ENCODE data around the gene RIN3. TPM values are rescaled to one million over a fixed set of nuclear protein-coding genes. Genes with fewer than 3 reads are reported as not detected.

RIN3 gene
- total and polyA plus RNA-seq, 10 of the 15 experiments (the other 5 are each of a cell fraction or from before 2014, with no cell fraction given) = 0.91 to 23.3 (median 6.3) TPM

- no peaks in the 10 kb centered on the region for H4K20me1 ChIP-seq (ENCODE audit: control insufficient read depth, insufficient read depth)
- intact Hi-C loops (cut with micrococcal nuclease; ENCODE audit: unreplicated experiment) = no loop called here
- no peak overlapping the region for H3K4me2 ChIP-seq (ENCODE audit: control insufficient read depth, insufficient read depth)
- no peak overlapping the region for H3K9ac ChIP-seq (ENCODE audit: control insufficient read depth, insufficient read depth, low read length)
- in situ Hi-C loops (cut with MboI) = no loop called here
- no peak for ATAC-seq
- no peaks in the 10 kb centered on the region for H3K36me3 ChIP-seq (ENCODE audit: control insufficient read depth in 2 of 2, insufficient read depth in 2 of 2, low read length in 1 of 2)
- no peak overlapping the region for H3K4me3 ChIP-seq
- no peak for FAIRE-seq
- 55% methylated on average over 14 of the region's 14 CpGs for WGBS (ENCODE audit: insufficient coverage, insufficient replicate concordance, low lambda C conversion rate, missing lambda C conversion rate)
- H3K9me3 ChIP-seq (replicated peaks; ENCODE audit: control insufficient read depth, insufficient read depth, low read length) = no peaks in the 10 kb centered on the region; the same call in 2 of the 3 replicates
- ChIA-PET POLR2A (no interaction called here), RAD21 (ENCODE audit: unreplicated experiment) (no interaction called here), SMC1A (ENCODE audit: uncharacterized antibody, unreplicated experiment) (no interaction called here), CTCF (interaction anchor here (2.0 to 3.0 kb wide), 2 partner anchors 10 to 15 kb away, joined by 6 to 14 read pairs; no protein-coding TSS in a partner anchor)
- H3K4me1 ChIP-seq (ENCODE audit: control insufficient read depth, insufficient read depth, low read length) = no peaks in the 10 kb centered on the region
- no peaks in the 10 kb centered on the region for H3K27me3 ChIP-seq (replicated peaks in 1 of 2; ENCODE audit: control insufficient read depth in 2 of 2, insufficient read depth in 2 of 2, low read length in 1 of 2)
- TF ChIP-seq E2F4 (IDR thresholded peaks at IDR 0.05; ENCODE audit: low read depth, low read length) (no peak), NR2C2 (IDR thresholded peaks at IDR 0.05; ENCODE audit: borderline replicate concordance, control insufficient read depth, insufficient read length, low read depth) (no peak), ETV6 (conservative IDR thresholded peaks at IDR 0.05 in 1 of 2, IDR thresholded peaks at IDR 0.05 in 1 of 2; ENCODE audit: borderline replicate concordance in 1 of 2, low read depth in 1 of 2) (no peak), SUZ12 (IDR thresholded peaks at IDR 0.05; ENCODE audit: unreplicated experiment) (no peak), IRF4 (IDR thresholded peaks at IDR 0.05; ENCODE audit: low read depth, low read length) (no peak), ZZZ3 (IDR thresholded peaks at IDR 0.05; ENCODE audit: control insufficient read depth, insufficient read length, low read depth) (no peak), ATF7 (IDR thresholded peaks at IDR 0.05; ENCODE audit: low read depth) (no peak), DPF2 (IDR thresholded peaks at IDR 0.05) (no peak), PAX5 (IDR thresholded peaks at IDR 0.05; ENCODE audit: borderline replicate concordance, low read depth, low read length) (no peak), FOXM1 (IDR thresholded peaks at IDR 0.05; ENCODE audit: low read depth, low read length) (no peak), ZNF24 (IDR thresholded peaks at IDR 0.05) (no peak), NFYB (IDR thresholded peaks at IDR 0.05; ENCODE audit: insufficient read depth, low read depth, low read length) (no peak), NRF1 (conservative IDR thresholded peaks at IDR 0.05; ENCODE audit: low read depth, low read length) (no peak)
- TF ChIP-seq, protein P1, sequence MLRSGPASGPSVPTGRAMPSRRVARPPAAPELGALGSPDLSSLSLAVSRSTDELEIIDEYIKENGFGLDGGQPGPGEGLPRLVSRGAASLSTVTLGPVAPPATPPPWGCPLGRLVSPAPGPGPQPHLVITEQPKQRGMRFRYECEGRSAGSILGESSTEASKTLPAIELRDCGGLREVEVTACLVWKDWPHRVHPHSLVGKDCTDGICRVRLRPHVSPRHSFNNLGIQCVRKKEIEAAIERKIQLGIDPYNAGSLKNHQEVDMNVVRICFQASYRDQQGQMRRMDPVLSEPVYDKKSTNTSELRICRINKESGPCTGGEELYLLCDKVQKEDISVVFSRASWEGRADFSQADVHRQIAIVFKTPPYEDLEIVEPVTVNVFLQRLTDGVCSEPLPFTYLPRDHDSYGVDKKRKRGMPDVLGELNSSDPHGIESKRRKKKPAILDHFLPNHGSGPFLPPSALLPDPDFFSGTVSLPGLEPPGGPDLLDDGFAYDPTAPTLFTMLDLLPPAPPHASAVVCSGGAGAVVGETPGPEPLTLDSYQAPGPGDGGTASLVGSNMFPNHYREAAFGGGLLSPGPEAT (IDR thresholded peaks at IDR 0.05; ENCODE audit: low read depth) = no peak
- TF ChIP-seq, protein P2, sequence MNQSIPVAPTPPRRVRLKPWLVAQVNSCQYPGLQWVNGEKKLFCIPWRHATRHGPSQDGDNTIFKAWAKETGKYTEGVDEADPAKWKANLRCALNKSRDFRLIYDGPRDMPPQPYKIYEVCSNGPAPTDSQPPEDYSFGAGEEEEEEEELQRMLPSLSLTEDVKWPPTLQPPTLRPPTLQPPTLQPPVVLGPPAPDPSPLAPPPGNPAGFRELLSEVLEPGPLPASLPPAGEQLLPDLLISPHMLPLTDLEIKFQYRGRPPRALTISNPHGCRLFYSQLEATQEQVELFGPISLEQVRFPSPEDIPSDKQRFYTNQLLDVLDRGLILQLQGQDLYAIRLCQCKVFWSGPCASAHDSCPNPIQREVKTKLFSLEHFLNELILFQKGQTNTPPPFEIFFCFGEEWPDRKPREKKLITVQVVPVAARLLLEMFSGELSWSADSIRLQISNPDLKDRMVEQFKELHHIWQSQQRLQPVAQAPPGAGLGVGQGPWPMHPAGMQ (IDR thresholded peaks at IDR 0.05; ENCODE audit: borderline replicate concordance) = no peak
- no peak overlapping the region for H3K27ac ChIP-seq (ENCODE audit: control insufficient read depth, insufficient read depth)
- no peak overlapping the region for H2AFZ ChIP-seq (ENCODE audit: control insufficient read depth, low read depth, low read length)
- H3K79me2 ChIP-seq (ENCODE audit: control insufficient read depth, insufficient read depth, low read length) = no peaks in the 10 kb centered on the region
- DNase-seq (ENCODE audit: low read depth, low spot score) = no peak
- BruUV-seq (replicated peaks) = no TSS peak
These were observed 38.0 kb upstream of the RIN3 start for GRCh38 chr14:92475451-92476187.
